WTC11 (cell line): ENCODE measurements around the gene DDC. TPM values are rescaled to one million over a fixed set of nuclear protein-coding genes. Genes with fewer than 3 reads are reported as not detected.

Source experiments
- ATAC-seq: fragments of 200-7000 bp; cut with Tn5 transposase; 2 replicates; pipeline ENCODE4 v1.10.0; 2021; ENCODE audit warnings: mild to moderate bottlenecking, moderate library complexity
- CTCF ChIA-PET: fragments of 300-600 bp; sonication (Branson Sonifier 250); formaldehyde crosslinking; loops from one replicate; lab custom pipeline; 2021; ENCODE audit warnings: antibody characterized with exemption; lab: Charles Lee
- POLR2A ChIA-PET: fragments of 350-600 bp; sonication (Branson Sonifier 250); formaldehyde crosslinking; loops from one replicate; lab custom pipeline; 2021; ENCODE audit warnings: antibody characterized with exemption; lab: Charles Lee
- DNase-seq: peaks from one replicate; pipeline ENCODE4 v3.0.0; 2021; ENCODE audit warnings: low spot score
- H3K27ac Mint-ChIP-seq: 2 replicates; pipeline ENCODE4 v1.8.0; 2021; ENCODE audit warnings: mixed read lengths
- H3K27me3 Mint-ChIP-seq: 2 replicates; pipeline ENCODE4 v1.8.0; 2021; ENCODE audit warnings: low read depth, mild to moderate bottlenecking, moderate library complexity, mixed read lengths
- H3K36me3 Mint-ChIP-seq: 2 replicates; pipeline ENCODE4 v1.8.0; 2021; ENCODE audit warnings: mixed read lengths
- H3K4me1 Mint-ChIP-seq: 2 replicates; pipeline ENCODE4 v1.8.0; 2022; ENCODE audit warnings: mixed read lengths
- H3K4me3 Mint-ChIP-seq: 2 replicates; pipeline ENCODE4 v1.8.0; 2021; ENCODE audit warnings: mild to moderate bottlenecking, moderate library complexity, mixed read lengths
- H3K9me3 Mint-ChIP-seq: 2 replicates; pipeline ENCODE4 v1.8.0; 2021; ENCODE audit warnings: mixed read lengths
- ATF1 ChIP-seq: sonication (generic); formaldehyde crosslinking; IDR thresholded peaks from 2 replicates; pipeline ENCODE4 v1.8.1; 2023; ENCODE audit warnings: mild to moderate bottlenecking, moderate library complexity, missing genetic modification reagents
- ATF3 ChIP-seq: sonication (generic); formaldehyde crosslinking; conservative IDR thresholded peaks from 2 replicates; pipeline ENCODE4 v1.8.1; 2022; ENCODE audit warnings: mild to moderate bottlenecking, missing genetic modification reagents
- CBFB ChIP-seq: sonication (generic); formaldehyde crosslinking; IDR thresholded peaks from 2 replicates; pipeline ENCODE4 v1.8.1; 2022; ENCODE audit warnings: mild to moderate bottlenecking, low read depth, missing genetic modification reagents
- E2F5 ChIP-seq: sonication (generic); formaldehyde crosslinking; IDR thresholded peaks from 2 replicates; pipeline ENCODE4 v1.8.1; 2022; ENCODE audit warnings: mild to moderate bottlenecking, moderate library complexity, missing genetic modification reagents
- EMX1 ChIP-seq: fragments of 250-450 bp; sonication (Bioruptor Pico); IDR thresholded peaks from 2 replicates; pipeline ENCODE4 v1.8.0; 2021; ENCODE audit warnings: mild to moderate bottlenecking
- ESRRA ChIP-seq: sonication (generic); formaldehyde crosslinking; IDR thresholded peaks from 2 replicates; pipeline ENCODE4 v1.8.1; 2022; ENCODE audit warnings: mild to moderate bottlenecking, missing genetic modification reagents, borderline replicate concordance
- GTF2I ChIP-seq: fragments of 250-450 bp; sonication (Bioruptor Pico); conservative IDR thresholded peaks from 2 replicates; pipeline ENCODE4 v1.4.0; 2021; ENCODE audit warnings: mild to moderate bottlenecking
- KAT7 ChIP-seq: sonication (generic); formaldehyde crosslinking; IDR thresholded peaks from 2 replicates; pipeline ENCODE4 v1.8.1; 2023; ENCODE audit warnings: missing genetic modification reagents, mild to moderate bottlenecking, borderline replicate concordance
- MAX ChIP-seq: sonication (generic); formaldehyde crosslinking; IDR thresholded peaks from 2 replicates; pipeline ENCODE4 v1.8.0; 2022; ENCODE audit warnings: mild to moderate bottlenecking, missing genetic modification reagents
- MXD4 ChIP-seq: fragments of 250-450 bp; sonication (Bioruptor Pico); IDR thresholded peaks from 2 replicates; pipeline ENCODE4 v1.8.0; 2021; ENCODE audit warnings: mild to moderate bottlenecking, moderate library complexity, borderline replicate concordance
- NFATC4 ChIP-seq: fragments of 250-450 bp; sonication (Bioruptor Pico); IDR thresholded peaks from 2 replicates; pipeline ENCODE4 v1.9.0; 2021; ENCODE audit warnings: mild to moderate bottlenecking
- NFYB ChIP-seq: sonication (generic); formaldehyde crosslinking; conservative IDR thresholded peaks from 2 replicates; pipeline ENCODE4 v1.8.0; 2022; ENCODE audit warnings: low read depth, missing genetic modification reagents
- PRRX2 ChIP-seq: fragments of 250-450 bp; sonication (Bioruptor Pico); IDR thresholded peaks from 2 replicates; pipeline ENCODE4 v1.8.0; 2021; ENCODE audit warnings: mild to moderate bottlenecking
- RELA ChIP-seq: sonication (generic); formaldehyde crosslinking; IDR thresholded peaks from 2 replicates; pipeline ENCODE4 v1.8.1; 2022; ENCODE audit warnings: missing genetic modification reagents, mild to moderate bottlenecking, borderline replicate concordance
- RORB ChIP-seq: fragments of 250-450 bp; sonication (Bioruptor Pico); IDR thresholded peaks from 2 replicates; pipeline ENCODE4 v1.9.0; 2021; ENCODE audit warnings: mild to moderate bottlenecking
- TCF7 ChIP-seq: sonication (generic); formaldehyde crosslinking; IDR thresholded peaks from 2 replicates; pipeline ENCODE4 v1.8.0; 2022; ENCODE audit warnings: mild to moderate bottlenecking, low read depth, missing genetic modification reagents, moderate library complexity
- TEAD4 ChIP-seq: sonication (generic); formaldehyde crosslinking; IDR thresholded peaks from 2 replicates; pipeline ENCODE4 v1.8.0; 2022; ENCODE audit warnings: mild to moderate bottlenecking, missing genetic modification reagents
- TP53 ChIP-seq: sonication (generic); formaldehyde crosslinking; IDR thresholded peaks from 2 replicates; pipeline ENCODE4 v1.8.1; 2023; ENCODE audit warnings: mild to moderate bottlenecking, missing genetic modification reagents
- ZNF138 ChIP-seq: sonication (generic); formaldehyde crosslinking; conservative IDR thresholded peaks from 2 replicates; pipeline ENCODE4 v1.8.1; 2022; ENCODE audit warnings: mild to moderate bottlenecking, moderate library complexity, missing genetic modification reagents
- ZNF317 ChIP-seq: sonication (generic); formaldehyde crosslinking; IDR thresholded peaks from 2 replicates; pipeline ENCODE4 v1.8.1; 2023; ENCODE audit warnings: low read depth, mild to moderate bottlenecking, moderate library complexity, missing genetic modification reagents, borderline replicate concordance
- ZNF416 ChIP-seq: fragments of 250-450 bp; sonication (Bioruptor Pico); IDR thresholded peaks from 2 replicates; pipeline ENCODE4 v1.9.0; 2021; ENCODE audit warnings: mild to moderate bottlenecking, inconsistent platforms
- ZNF423 ChIP-seq: fragments of 250-450 bp; sonication (Bioruptor Pico); IDR thresholded peaks from 2 replicates; pipeline ENCODE4 v2.1.2; 2022; ENCODE audit warnings: mild to moderate bottlenecking, moderate library complexity
- ZNF671 ChIP-seq: fragments of 250-450 bp; sonication (Bioruptor Pico); IDR thresholded peaks from 2 replicates; pipeline ENCODE4 v1.8.0; 2021; ENCODE audit warnings: mild to moderate bottlenecking
- total RNA-seq: library from RNA; stranded (reverse); gene quantifications from 3 replicates; pipeline ENCODE4 v1.2.3, GENCODE V29; 2021
- TF ChIP-seq, protein P1 (sequence below): sonication (generic); formaldehyde crosslinking; IDR thresholded peaks from 2 replicates; pipeline ENCODE4 v1.8.1; 2023; ENCODE audit warnings: mild to moderate bottlenecking, missing genetic modification reagents
- TF ChIP-seq, protein P2 (sequence below): fragments of 250-450 bp; sonication (Bioruptor Pico); IDR thresholded peaks from 2 replicates; pipeline ENCODE4 v1.9.0; 2021; ENCODE audit warnings: mild to moderate bottlenecking
- TF ChIP-seq, protein P3 (sequence below): fragments of 200-600 bp; IDR thresholded peaks from 2 replicates; pipeline ENCODE4 v1.8.0; 2022; ENCODE audit warnings: antibody characterized with exemption

The DDC gene
- total RNA-seq, 1 experiment from 2014 or later: not detected

GRCh38 chr7:50431316-50431715, 133.9 kb downstream of the DDC start (continued):
- TF ChIP-seq, protein P1, sequence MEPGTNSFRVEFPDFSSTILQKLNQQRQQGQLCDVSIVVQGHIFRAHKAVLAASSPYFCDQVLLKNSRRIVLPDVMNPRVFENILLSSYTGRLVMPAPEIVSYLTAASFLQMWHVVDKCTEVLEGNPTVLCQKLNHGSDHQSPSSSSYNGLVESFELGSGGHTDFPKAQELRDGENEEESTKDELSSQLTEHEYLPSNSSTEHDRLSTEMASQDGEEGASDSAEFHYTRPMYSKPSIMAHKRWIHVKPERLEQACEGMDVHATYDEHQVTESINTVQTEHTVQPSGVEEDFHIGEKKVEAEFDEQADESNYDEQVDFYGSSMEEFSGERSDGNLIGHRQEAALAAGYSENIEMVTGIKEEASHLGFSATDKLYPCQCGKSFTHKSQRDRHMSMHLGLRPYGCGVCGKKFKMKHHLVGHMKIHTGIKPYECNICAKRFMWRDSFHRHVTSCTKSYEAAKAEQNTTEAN: no peak
- no peak for TF ChIP-seq EMX1 (CRISPR knock-in tag)

GRCh38 chr7:50428911-50429310, 136.3 kb downstream of the DDC start:
- Mint-ChIP-seq H3K27ac (no peak overlapping the region), H3K4me1 (no peaks in the 10 kb centered on the region), H3K27me3 (no peaks in the 10 kb centered on the region), H3K9me3 (no peaks in the 10 kb centered on the region), H3K4me3 (no peak overlapping the region), H3K36me3 (no peaks in the 10 kb centered on the region)
- TF ChIP-seq TEAD4 (CRISPR knock-in tag) (no peak), E2F5 (no peak), NFYB (CRISPR knock-in tag) (no peak), ZNF317 (CRISPR knock-in tag) (no peak), MAX (CRISPR knock-in tag) (no peak), MXD4 (CRISPR knock-in tag) (no peak), ZNF138 (no peak)
- CTCF ChIA-PET: interaction anchor here (1.7 kb wide), 1 partner anchor 572 kb away, joined by 4 read pairs; no protein-coding TSS in a partner anchor
- ATAC-seq: no peak
- POLR2A ChIA-PET: no interaction called here
- DNase-seq: no peak

- H3K4me1 Mint-ChIP-seq: no peaks in the 10 kb centered on the region; the same call in 1 of the 2 replicates
- TF ChIP-seq KAT7 (CRISPR knock-in tag) (no peak), TCF7 (CRISPR knock-in tag) (no peak), TP53 (CRISPR knock-in tag) (no peak), RORB (CRISPR knock-in tag) (no peak), ZNF671 (CRISPR knock-in tag) (no peak), PRRX2 (CRISPR knock-in tag) (no peak), ZNF138 (no peak), ESRRA (no peak), CBFB (CRISPR knock-in tag) (no peak), ZNF423 (CRISPR knock-in tag) (no peak)
- TF ChIP-seq, protein P2, sequence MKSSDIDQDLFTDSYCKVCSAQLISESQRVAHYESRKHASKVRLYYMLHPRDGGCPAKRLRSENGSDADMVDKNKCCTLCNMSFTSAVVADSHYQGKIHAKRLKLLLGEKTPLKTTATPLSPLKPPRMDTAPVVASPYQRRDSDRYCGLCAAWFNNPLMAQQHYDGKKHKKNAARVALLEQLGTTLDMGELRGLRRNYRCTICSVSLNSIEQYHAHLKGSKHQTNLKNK (CRISPR knock-in tag): no peak
- H3K27me3 Mint-ChIP-seq: no peaks in the 10 kb centered on the region
- no peaks in the 10 kb centered on the region for H3K36me3 Mint-ChIP-seq
- CTCF ChIA-PET: interaction anchor here (1.6 to 1.7 kb wide), 2 partner anchors 10 to 573 kb away, joined by 4 read pairs; no protein-coding TSS in a partner anchor
- H3K27ac Mint-ChIP-seq: no peak overlapping the region
- H3K9me3 Mint-ChIP-seq: no peaks in the 10 kb centered on the region
- POLR2A ChIA-PET: no interaction called here
- DNase-seq: no peak
- no peak for ATAC-seq
- H3K4me3 Mint-ChIP-seq: no peak overlapping the region
These were observed 137.7 kb downstream of the DDC start for GRCh38 chr7:50427518-50427917.

- Mint-ChIP-seq H3K4me3 (no peak overlapping the region), H3K4me1 (peaks cover 8% of the 10 kb centered on the region), H3K27me3 (no peaks in the 10 kb centered on the region), H3K36me3 (no peaks in the 10 kb centered on the region), H3K9me3 (no peaks in the 10 kb centered on the region), H3K27ac (no peak overlapping the region)
- no peak for ATAC-seq
- TF ChIP-seq RELA (CRISPR knock-in tag) (no peak), ATF1 (CRISPR knock-in tag) (no peak), ATF3 (CRISPR knock-in tag) (no peak), NFATC4 (no peak), GTF2I (no peak), ESRRA (no peak), ZNF416 (CRISPR knock-in tag) (no peak)
- TF ChIP-seq, protein P3, sequence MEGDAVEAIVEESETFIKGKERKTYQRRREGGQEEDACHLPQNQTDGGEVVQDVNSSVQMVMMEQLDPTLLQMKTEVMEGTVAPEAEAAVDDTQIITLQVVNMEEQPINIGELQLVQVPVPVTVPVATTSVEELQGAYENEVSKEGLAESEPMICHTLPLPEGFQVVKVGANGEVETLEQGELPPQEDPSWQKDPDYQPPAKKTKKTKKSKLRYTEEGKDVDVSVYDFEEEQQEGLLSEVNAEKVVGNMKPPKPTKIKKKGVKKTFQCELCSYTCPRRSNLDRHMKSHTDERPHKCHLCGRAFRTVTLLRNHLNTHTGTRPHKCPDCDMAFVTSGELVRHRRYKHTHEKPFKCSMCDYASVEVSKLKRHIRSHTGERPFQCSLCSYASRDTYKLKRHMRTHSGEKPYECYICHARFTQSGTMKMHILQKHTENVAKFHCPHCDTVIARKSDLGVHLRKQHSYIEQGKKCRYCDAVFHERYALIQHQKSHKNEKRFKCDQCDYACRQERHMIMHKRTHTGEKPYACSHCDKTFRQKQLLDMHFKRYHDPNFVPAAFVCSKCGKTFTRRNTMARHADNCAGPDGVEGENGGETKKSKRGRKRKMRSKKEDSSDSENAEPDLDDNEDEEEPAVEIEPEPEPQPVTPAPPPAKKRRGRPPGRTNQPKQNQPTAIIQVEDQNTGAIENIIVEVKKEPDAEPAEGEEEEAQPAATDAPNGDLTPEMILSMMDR: no peak
- no peak for DNase-seq
- ChIA-PET POLR2A (no interaction called here), CTCF (interaction anchor here (1.3 to 1.6 kb wide), 2 partner anchors 9 kb away, joined by 3 to 4 read pairs; no protein-coding TSS in a partner anchor)
These were observed 138.7 kb downstream of the DDC start for GRCh38 chr7:50426280-50427045.
